Embryonic facial prominence (tissue), 1 donor: Measurements from ENCODE around the gene SORCS2.

Experiments used
- DNase-seq: peaks from one replicate; pipeline ENCODE4 v3.0.0-alpha.2; 2016; ENCODE audit errors: extremely low spot score

SORCS2 gene

DNA sequence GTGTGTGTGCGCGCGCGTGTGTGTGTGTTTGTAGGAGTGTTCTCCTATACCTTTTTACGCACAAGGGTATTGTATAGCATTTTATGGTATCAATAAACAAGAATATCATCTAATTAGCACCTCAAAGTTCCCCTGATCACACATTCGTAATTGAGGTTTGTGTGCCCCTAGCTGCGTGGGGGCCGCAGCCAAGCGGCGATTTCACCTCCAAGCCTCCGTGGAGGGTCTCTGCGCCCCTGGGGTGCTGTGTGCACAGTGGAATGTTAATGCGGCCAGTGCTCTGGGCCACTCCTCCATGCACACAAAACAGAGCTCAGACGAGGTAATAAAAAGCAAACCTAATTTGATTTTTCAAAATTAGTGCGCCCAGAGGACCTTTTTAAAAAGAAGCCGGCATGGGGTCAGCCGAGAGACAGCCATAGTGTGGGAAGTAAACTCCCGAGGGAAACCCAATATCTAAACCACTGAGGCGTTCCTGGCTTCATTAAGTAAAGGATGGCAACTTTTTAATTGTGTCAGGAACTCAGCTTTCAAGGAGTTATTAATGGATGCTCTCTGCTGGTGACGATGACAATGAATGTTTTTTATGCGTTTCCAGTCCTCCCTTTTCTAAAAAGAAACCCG lies 110.6 kb downstream of the SORCS2 start:
- DNase-seq, result no peak

DNA sequence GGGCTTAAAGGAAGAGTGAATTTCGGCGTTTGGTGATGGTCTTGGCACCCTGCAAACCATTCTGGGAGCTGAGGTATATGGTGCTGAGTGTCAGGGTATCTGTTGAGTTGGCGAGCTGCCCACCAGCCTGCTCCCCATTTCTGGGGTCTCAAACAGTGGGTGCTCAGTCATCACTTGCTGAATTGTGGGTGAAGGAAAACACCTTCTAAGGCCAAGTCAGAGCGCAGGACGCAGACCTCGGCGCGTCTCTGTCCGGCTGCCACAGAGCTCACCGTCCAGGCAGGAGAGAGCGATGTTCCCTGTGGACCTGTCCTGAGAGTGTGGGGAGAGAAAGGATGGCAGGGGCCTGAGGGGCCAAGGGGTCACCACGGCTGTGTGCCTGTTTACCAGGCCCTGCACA lies 111.2 kb downstream of the SORCS2 start:
- no peak for DNase-seq

DNA sequence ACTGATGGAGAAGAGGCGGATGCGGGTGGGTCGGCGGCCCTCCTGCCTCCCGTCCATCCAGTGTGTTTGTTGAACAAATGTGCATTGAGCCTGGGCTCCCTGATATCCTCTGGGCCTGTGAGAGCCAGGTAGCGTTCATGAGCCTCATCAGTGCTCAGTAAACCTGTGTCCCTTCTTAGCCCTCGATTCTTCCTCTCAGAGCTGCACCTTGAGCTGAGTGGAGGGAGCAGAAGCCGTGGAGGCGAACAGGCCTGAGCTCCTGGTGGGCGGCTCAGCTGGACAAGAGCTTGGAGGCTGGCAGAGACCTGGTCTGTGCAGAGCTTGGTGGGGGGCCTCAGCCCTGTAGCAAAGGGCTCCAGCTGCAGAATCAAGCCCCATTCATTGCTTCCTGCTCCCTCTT lies 112.1 kb downstream of the SORCS2 start:
- DNase-seq, result no peak

DNA sequence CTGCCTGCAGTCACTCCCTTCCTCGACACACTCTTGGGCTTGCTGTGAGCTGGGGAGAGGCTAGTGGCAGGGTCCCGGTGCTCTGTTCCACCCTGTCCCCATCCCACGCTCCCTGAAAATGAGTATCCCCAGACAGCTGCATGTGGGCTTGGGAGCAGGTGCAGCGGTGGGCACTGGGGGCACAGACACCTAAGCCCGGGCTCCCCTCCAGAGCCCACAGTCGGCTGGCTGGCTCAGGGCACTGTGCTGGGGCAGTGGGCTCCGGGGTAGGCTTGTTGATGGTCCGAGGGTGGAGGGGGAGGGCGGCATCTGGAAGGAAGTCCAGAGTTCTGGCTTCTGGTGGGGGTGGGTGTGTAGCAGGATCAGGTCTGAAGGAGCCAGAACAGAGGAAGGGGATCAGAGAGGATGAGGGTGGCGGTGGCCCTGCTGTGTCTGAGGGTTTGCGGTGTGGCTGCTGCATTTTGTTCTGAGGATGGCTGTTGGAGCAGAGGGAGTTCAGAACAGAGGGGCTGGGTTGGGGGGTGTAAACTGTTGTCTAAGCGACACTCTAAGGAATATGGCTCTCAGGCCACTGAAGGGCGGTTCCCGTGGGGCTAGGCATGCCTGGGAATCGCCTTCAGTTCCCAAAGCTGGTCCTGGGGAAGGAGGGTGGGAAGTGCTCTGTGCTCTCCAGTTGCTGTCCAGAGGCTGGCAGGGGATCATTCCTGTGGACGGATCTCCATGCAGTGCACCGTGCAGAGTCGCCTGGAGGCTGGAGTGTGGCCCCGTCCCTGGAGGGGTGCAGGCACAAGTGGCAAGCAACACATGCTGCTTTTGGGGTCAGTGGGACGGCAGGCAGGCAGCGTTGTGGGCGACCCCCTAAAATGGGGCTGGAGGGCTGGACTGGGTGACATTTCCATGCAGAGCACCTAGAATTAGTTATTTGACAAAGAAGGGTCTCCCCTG lies 114.0 kb downstream of the SORCS2 start:
- DNase-seq, result no peak

DNA sequence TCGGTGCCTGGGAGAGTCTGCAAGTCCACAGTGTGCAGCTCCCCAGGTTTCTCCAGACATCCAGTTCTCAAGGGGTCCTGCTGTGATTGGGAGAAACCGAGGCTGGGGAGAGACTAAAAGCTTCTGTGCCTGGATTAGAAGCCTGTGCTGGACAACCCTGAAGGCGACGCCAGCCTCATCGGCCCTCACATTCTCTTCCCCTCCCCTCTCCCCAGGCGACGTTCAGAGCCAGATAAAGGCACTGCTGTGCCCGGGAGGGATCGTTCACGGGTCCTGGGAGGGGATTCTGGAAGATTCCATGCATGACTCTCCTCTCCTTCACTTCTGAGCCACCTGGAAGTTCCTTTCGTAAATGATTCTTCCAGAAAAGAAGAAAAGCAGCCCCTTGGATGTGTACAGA lies 114.6 kb downstream of the SORCS2 start:
- no peak for DNase-seq

DNA sequence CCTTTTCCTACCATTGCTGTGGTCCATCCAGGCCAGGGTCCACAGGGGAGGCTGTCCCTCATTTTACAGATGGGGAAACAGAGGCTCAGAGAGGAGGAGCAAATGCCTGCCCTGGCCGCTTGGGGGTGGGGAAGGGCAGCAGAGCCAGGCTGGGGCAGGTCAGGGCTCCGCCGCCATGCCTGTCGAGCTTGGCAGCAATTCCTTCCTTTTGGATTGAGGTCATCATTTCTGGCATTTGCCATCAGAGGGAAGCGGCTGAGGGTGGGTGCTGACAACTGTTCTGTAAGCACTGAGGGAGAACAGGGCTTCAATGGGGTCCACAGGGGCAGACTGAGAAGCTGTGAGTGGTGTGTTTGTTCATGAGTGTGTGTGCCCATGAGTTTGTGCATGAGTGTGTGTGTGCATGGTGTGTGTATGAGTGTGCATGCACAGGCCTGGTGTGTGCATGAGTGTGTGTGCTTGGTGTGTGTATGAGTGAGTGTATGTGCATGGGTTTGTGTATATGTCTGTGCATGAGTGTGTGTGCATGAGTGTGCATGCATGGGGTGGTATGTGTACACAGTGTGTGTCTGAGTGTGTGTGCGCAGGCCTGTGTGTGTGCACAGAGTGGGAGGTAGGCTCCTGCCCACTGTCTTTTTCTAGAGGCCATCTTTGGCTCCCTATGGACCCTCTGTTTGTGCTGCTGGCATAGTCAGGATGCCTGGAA lies 115.2 kb downstream of the SORCS2 start:
- no peak for DNase-seq

DNA sequence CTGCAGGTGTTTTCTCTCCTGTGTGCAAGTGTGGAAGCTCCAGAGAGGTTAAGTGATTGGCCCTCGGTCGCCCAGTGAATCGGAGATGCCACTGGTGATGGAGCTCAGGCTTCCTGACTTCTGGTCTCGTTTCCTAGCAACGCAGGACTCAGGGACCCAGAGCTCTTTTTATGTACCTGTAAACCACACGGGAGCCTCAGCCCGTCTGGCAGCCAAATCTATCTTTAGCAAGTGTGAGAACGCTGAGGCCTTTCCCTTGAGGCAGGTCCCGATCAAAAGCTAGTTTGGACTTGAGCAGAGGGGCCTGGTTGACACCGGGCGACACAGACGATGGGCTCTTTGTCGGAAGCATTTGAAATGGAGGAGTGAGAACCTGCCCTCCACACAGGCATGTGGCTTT lies 116.8 kb downstream of the SORCS2 start:
- no peak for DNase-seq

DNA sequence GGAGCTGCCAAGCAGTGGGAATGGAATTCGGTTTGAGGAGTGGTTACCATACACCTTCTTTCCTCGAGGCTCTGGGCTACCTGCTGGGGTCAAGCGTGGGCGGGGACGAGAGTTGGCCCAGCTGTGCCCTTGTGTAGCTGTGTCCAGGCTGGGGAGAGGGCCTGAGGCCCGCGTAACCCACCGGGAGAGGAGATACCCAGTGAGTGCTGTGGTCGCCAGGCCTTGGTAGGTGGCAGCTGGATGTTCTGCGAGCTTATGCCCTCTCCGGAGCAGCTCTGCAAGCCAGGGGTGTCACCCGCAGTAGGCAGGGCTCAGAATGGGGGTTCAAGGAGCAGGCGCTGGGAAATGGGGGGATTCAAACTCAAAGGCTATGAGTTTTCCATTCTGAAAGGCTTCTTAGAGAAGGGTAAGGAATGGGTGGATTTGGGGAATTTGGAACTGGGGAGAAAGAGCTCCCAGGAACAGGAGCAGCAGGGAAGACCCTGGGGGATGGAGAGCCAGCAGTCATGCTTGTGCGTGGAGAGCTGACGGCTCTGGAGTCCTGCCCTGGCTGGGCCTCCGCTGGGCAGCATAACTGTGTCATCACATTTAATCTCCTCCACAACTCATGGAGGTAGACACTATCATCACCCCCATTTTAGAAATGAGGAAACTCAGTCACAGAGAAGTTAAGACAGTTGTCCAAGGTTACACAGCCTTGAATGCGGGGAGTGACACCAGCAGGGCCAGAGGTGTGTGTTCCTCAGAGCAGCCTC lies 117.5 kb downstream of the SORCS2 start:
- DNase-seq, result no peak

DNA sequence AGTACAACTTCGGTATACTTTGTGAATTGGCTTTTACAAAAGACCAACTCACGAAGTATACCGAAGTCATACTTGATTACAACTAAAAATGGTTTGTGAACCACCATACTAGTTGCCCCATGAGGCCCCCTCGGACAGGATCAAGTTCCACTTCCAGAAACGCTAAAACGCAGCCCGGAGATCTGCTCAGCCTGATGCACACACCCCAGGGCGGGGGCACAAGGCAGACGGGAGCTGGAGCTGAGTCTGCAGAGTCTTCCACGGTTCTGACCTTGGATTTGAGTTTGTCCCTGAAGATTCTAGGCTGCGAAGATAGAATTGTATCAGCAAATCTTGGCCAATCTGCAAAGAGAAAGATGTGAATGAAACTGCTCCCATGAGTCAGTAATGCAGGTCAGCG lies 118.1 kb downstream of the SORCS2 start:
- DNase-seq, result no peak

DNA sequence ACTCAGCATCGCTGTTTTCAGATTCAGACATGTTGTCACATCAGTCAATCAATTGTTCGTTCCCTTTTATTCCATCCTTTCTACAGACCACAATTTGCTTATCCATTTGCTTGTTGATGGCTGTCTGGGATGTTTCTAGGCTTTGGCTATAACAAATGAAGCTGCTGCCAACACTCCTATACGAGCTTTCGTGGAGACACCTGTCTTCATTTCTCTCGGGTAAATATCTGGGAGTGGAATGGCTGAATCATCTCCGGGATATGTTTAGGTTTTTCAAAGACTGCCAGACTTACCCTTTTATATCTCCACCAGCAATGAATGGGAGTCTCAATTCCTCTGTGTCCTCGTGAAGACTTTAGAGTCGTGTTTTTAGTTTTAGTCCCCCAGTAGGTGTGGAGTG lies 118.9 kb downstream of the SORCS2 start:
- DNase-seq, result no peak

DNA sequence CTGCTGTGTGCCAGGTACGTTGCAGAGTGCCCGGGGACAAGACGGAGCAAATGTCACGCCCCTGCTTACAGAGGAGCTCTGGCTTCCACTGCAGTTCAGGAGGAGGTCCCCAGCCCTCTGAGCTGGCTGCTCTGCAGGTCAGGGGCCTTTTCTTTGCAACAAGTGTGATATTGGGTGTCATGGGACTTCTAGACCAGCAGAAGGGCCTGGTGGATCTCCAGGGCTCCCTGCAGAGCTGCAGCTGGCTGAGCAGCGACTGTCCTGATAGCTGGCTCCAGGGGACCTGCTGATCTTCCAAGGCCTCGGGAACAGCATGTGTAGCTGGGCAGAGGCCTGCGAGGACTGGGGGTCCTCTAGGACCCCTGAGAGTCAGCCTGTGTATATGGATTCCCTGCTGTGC lies 120.4 kb downstream of the SORCS2 start:
- no peak for DNase-seq

DNA sequence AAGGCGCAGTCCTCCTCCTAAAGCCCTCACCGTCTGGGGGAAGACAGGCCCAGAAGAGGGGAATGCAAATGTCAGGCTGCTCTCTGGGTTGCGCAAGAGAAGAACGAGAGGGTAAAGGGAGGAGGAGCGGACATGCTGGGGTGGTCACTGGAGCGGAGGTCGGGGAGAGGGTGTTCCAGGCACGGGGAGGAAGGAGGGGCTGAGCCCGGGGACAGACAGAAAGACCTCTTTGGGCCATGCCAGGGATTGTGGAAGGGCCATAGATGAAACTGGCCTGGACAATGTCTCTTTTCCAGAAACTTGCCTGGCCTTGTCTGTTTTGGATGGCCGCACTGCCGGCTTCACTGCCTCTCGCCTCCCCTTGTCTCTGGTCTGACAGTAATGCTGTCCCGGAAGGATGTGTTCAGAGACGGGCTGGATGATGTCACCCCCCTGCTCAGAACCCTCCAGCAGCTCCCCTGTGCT lies 121.0 kb downstream of the SORCS2 start:
- DNase-seq, result no peak

DNA sequence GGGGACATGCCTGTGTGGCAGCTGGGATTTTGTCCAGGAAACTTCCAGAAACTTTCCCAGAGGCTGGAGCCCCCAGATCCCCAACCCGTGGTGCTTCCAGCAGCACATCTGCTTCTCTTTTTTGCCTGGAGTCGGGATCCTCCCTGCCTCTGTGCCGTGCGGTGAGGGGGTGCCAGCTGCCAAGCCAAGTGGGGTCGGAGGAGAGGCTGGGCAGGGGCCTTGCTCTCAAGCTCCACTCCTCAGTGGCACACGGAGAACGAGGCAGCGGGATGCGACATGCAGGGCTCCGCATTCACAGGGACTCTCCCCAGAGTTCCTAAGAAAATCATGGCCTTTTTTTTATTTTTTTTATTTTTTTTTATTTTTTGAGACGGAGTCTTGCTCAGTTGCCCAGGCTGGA lies 121.7 kb downstream of the SORCS2 start:
- no peak for DNase-seq

DNA sequence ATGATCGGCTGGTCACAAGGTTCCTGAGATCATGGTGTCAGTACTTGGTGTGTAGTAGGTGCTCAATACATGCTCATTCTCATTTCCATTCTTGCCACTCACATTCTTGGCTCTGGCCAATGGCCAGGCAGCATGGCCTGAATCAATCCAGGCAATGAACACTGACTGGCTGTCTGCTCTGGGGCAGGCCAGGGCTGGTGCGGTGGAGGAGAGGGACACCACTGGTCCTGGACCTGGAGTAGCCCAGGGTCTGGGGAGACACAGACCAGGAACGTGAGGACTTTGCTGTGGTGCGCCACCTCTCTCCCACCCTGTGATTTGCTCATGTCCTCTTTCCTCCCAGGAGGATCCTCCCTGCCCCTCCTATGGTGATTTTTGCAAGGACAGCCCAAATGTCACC lies 122.9 kb downstream of the SORCS2 start:
- DNase-seq, result no peak

DNA sequence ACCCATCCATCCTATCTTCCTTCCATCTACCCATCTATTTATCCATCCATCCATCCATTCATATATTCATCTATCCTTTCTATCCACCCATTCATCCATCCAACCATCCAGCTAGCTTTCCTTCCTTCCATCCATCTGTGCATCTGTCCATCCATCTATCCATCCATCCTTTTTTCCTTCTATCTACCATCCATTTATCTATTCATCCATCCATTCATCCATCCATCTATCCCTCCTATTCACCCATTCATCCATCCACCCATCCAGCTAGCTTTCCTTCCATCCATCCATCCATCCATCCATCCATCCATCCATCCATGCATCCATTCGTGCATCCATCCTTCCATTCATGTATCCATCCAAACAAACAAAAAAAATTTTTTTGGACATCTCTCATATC lies 123.6 kb downstream of the SORCS2 start:
- DNase-seq, result no peak

DNA sequence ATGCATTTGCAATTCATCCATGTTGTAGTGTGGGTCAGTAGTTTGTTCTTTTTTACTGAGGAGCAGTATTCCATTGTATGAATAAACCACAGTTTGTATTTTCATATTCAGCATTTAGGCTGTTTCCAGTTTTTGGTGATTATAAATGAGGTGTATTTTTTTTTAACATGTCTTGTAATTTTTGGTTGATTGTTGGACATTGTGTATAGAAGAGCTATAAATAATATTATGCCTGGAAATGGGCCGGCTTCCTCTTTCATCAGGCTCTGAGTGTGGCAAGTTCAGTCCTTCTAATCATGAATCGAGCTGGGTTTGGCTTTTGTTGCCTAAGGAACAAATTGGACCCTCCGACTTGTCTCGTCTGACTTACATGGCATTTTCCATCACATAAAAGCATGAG lies 126.7 kb downstream of the SORCS2 start:
- no peak for DNase-seq

DNA sequence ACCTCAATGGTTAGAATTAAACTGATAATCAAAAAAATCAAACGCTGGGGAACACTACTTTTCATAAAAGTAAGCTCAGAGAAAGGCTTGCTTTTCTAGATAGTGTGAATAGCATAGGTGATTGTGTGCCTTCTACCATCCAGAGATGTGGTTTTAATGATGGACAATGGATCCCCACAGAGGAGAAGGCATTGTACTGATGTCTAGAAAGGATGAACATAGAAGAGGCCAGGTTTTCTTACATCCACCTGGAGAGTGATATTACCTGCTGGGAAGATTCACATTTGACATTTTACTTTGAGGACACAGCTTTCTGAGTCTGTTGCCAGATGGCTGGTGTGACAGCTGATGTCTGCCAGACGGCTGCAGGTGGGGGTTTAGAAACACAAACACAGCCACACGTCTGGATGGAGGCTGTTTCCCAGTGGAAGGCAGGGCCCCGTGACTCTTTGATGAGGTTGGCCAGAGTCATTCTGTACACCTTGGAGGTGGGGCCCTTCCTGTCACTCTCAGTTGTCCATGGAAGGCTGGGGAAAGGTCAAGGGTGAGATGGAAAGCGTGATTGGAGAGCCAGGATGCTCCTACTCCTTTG lies 128.0 kb downstream of the SORCS2 start:
- DNase-seq, result no peak

DNA sequence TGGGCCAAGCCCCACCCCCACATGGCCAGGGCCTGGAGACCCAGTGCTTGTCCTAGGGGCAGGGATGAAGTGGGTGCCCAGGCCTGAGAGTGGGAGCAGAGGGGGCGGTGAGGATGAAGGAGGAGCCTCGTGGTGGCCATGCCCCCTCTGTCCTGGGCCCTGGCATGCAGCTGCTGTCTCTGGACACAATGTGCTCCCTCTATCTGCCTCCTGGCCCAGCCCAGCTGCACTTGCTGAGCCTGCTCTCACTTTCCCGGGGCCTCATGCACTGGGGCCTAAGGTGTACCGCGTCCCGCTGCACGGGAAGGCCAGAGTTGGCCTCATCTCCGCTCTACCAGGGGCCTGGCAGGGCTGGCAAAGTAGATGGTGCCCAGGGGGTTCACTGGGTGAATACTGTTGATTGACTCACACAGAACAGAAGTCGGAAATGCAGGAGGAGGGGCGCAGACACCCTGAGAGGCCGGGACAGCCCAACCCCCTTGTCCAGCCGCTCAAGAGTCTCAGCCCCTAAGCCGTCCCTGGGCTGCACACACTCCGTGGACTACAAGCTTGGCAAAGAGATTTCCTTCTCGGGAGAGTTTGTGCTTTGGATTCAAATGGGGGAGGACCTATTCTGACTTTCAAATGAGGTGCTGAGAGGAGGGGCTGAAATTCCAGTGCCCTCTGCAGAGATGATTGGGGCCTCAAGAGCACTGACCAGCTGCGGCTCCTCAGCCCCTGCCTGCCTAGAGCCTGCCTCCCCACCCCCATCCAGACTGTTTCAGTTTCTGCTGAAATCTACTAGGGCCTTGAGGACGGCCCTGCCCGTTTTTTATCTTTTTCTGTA lies 130.0 kb downstream of the SORCS2 start:
- no peak for DNase-seq

DNA sequence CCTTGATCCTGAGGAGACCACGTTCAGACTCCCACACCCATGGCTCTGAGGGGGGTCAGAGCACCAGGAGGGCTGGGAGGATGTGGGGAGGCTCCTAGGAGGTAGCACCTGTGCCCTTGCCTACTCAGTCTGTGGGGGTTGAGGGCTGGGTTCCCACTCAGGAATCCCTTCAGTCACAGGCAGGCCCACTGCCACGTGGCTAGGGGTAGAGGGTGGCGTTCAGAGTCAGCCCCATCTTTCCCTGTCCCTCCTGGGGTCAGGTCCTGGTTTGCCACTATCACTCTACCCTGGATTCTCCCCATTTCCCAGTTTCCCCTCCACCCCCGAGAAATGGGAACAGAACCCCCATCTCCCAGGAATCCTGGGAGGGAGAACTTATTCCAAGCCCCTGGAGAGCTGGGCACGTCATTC lies 131.1 kb downstream of the SORCS2 start:
- no peak for DNase-seq

DNA sequence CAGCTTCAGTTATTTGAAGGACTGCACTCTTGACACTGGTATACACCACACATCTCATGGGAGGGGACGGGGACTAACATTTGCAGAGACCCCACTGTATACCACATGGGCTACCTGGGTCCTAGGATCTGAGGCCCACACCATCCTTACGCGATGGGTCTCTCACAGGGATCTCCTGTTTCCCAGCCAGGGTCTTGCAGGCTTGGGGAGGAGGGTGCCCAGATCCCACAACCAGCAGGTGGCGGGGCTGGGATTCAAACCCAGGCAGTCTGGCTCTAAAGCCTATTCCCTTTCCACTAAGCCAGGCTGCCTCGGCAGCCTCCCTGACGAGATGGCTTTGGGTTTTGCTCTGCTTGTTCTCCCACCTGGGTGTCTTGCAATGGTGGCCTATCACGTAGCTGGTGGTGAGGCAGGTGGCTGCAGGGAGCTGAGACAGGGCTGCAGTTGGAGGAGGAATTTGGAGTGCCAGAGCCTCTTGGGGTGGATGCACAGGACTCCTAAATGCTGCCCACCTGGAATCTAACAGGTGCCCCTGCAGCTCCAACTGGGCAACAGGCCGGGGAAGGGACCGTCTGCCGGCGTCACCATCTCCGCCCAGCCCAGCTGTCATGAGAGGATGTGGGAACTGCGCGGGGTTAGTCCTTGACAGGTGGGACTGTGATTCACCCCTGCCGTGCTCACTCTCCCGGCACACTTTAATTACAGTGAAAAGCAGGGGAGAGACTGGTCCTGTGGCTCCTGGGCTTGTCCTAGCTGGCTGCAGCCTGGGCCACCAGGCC lies 131.7 kb downstream of the SORCS2 start:
- no peak for DNase-seq
